GM13976 (cell line): ENCODE measurements around the gene DDX27.

Source experiments
- DNase-seq: peaks from one replicate; pipeline ENCODE4 v3.0.0; 2012; ENCODE audit warnings: low spot score
- in situ Hi-C: fragments of 300-500 bp; cut with MboI; formaldehyde crosslinking; loops from one replicate; pipeline ENCODE4 v1.12.0; 2022; ENCODE audit warnings: low sequenced_read_pairs, mixed read lengths, inconsistent platforms; ENCODE audit not compliant: unreplicated experiment
- TF ChIP-seq, protein P1 (sequence below): IDR thresholded peaks from 2 replicates; pipeline ENCODE4 v1.5.1; 2012; ENCODE audit warnings: borderline replicate concordance, mild to moderate bottlenecking; ENCODE audit not compliant: insufficient read depth; ENCODE audit errors: extremely low read depth, missing control alignments, control extremely low read depth

The DDX27 gene

DNA sequence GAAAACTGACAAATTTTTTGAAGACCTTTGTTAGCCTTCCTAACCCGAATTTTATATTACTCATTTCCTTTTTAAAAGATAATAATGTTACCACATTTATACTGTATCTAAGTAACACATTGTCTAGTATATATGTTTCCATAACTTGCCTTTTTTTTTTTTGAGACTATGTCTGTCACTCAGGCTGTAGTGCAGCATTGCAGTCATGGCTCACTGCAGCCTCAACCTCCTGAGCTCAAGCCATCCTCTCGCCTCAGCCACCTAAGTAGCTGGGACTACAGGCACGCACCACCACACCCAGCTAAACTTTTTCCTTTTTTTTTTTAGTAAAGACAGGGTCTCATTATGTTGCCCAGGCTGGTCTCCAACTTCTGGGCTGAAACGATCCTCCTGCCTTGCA lies 40.1 kb downstream of the DDX27 start:
- TF ChIP-seq, protein P1, sequence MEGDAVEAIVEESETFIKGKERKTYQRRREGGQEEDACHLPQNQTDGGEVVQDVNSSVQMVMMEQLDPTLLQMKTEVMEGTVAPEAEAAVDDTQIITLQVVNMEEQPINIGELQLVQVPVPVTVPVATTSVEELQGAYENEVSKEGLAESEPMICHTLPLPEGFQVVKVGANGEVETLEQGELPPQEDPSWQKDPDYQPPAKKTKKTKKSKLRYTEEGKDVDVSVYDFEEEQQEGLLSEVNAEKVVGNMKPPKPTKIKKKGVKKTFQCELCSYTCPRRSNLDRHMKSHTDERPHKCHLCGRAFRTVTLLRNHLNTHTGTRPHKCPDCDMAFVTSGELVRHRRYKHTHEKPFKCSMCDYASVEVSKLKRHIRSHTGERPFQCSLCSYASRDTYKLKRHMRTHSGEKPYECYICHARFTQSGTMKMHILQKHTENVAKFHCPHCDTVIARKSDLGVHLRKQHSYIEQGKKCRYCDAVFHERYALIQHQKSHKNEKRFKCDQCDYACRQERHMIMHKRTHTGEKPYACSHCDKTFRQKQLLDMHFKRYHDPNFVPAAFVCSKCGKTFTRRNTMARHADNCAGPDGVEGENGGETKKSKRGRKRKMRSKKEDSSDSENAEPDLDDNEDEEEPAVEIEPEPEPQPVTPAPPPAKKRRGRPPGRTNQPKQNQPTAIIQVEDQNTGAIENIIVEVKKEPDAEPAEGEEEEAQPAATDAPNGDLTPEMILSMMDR = no peak
- in situ Hi-C loops = no loop called here
- DNase-seq = no peak

DNA sequence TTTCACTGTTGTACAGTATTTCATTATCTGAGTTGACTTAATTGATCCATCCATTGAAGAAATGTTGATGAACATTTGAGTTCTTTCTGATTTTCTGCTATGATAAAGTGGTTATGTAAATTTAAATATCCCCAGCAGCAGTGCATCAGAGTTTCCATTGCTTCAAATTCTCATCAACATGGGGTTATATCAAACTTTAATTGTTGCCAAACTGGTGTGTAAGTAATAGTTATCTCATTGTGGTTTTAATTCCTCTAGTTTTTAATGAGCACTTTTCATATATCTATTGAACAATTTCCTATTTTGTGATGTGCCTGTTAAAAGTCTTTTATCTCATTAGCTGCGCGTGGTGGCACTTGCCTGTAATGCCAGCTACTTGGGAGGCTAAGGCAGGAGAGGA lies 40.6 kb downstream of the DDX27 start:
- DNase-seq = no peak
- TF ChIP-seq, protein P1 = no peak
- in situ Hi-C loops = no loop called here

DNA sequence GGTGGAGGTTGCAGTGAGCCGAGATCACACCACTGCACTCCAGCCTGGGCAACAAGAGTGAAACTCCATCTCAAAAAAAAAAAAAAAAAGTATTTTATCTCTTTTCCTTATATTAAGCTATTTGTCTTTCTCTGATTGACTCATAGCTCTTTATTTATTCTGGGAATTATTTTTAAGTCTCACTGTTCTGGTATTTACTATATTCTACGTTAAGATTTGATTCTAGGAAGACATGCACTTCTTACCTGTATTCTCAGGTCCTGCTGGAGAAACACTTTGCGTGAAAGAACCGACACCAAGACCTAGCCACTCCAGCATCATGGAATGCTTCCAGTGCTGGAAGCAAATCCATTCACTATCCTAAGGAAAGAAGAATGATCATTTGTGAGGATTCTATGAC lies 41.0 kb downstream of the DDX27 start:
- in situ Hi-C loops = no loop called here
- no peak for DNase-seq
- TF ChIP-seq, protein P1 = no peak

DNA sequence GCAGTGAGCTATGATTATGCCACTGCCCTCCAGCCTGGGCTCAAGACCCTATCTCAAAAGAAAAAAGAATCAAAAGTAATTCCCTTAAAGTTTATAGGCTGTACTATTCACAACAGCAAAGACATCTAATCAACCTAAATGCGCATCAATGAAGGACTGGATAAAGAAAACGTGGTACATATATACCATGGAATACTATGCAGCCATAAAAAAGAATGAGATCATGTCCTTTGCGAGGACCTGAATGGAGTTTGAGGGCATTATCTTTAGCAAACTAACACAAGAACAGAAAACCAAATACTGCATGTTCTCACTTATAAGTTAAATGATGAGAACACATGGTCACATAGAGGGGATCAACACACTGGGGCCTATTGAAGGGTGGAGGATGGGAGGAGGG lies 42.0 kb downstream of the DDX27 start:
- TF ChIP-seq, protein P1 = no peak
- no peak for DNase-seq
- in situ Hi-C loops = no loop called here

DNA sequence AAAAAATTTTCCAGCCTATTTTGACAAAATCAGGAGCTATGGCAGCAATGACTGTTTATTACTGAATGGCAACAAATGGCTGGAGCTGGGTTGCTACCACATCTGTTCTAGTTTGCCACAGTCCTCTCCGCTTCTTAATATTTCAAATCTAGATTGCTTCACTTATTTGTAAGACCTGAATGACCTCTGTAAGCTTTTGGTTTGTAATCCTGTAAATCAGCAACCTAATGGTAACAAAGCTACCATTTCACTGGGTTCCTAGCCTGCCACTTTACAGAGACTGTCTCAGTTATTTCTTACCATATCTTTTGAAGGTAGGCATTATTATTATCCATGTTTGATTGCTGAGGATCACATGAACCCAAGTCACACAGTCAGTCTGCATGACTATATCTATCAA lies 43.2 kb downstream of the DDX27 start:
- in situ Hi-C loops = no loop called here
- DNase-seq = no peak
- TF ChIP-seq, protein P1 = no peak

DNA sequence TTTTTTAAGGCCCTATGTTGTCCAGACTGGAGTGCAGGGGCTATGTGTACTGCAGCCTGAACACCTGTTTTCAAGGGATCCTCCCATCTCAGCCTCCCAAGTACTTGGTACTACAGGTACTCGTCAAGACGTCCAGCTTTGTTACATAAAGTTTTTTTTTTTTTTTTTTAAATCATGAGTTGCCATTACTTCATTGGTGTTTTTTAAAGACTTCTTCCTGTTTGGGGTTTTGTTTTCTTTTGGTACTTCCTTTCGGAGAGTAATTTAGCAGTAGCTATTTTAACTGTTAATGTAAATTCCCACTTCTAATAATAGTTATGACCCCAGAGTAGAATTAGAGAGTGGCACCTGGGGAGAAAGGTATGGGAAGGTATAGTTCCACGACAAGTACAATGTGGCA lies 48.1 kb downstream of the DDX27 start:
- TF ChIP-seq, protein P1 = no peak
- no peak for DNase-seq
- in situ Hi-C loops = no loop called here

DNA sequence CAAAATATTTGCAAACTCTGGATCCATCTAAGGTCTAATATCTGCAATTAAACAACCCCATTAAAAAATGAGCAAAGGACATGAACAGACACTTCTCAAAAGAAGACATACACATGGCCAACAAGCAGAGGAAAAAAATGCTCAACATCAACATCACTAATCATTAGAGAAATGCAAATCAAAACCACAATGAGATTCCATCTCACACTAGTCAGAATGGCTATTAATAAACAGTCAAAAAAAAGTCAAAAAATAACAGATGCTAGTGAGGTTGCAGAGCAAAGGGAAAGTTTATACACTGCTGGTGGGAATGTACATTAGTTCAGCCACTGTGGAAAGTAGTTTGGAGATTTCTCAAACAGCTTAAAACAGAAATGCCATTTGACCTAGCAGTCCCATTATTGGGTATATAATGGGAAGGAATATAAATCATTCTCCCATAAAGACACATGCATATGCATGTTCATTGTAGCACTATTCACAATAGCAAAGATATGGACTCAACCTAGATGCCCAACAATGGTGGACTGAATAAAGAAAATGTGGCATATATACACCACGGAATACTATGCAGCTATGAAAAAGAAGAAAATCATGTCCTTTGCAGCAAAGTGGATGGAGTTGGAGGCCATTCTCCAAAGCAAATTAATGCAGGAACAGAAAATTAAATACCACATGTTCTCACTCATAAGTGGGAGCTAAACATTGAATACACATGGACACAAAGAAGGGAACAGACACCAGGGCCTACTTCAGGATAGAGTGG lies 49.6 kb downstream of the DDX27 start:
- in situ Hi-C loops = no loop called here
- TF ChIP-seq, protein P1 = no peak
- DNase-seq = no peak
